ENCODE results near the gene CYBA. TPM values are rescaled to one million over a fixed set of nuclear protein-coding genes. Genes with fewer than 3 reads are reported as not detected.

The CYBA gene
- 0.73 TPM in 1 of 2 replicates, not detected in the other for polyA plus RNA-seq

DNA sequence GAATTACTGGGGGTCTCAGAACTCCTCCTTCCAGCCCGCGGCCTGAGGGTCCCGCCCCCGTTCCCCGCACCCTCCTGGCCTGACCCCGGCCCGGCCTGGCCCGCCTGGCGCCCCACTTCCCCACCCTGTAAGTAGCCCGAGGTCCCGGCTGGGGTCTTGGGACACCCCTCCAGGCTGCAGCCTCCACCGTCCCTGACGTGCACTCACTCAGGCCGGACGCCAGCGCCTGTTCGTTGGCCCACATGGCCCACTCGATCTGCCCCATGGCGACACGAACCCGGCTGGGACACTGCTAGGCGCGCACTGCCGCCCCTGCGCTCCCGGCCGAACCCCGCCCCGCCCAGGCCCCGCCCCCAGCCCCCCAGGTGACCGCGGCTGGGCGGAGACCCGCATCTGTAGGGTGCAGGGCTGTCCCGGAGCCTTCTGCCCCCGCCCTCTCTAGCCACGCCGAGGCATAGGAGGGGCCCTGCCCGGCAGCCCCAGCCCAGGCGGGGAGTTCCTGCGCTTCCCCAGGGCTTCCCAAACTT, at the start of gene CYBA:
TSS of gene CYBA (minus strand) at position 305 of the 527 bp plus-strand sequence. CDS start at position 265, 40 bp downstream.

DNA sequence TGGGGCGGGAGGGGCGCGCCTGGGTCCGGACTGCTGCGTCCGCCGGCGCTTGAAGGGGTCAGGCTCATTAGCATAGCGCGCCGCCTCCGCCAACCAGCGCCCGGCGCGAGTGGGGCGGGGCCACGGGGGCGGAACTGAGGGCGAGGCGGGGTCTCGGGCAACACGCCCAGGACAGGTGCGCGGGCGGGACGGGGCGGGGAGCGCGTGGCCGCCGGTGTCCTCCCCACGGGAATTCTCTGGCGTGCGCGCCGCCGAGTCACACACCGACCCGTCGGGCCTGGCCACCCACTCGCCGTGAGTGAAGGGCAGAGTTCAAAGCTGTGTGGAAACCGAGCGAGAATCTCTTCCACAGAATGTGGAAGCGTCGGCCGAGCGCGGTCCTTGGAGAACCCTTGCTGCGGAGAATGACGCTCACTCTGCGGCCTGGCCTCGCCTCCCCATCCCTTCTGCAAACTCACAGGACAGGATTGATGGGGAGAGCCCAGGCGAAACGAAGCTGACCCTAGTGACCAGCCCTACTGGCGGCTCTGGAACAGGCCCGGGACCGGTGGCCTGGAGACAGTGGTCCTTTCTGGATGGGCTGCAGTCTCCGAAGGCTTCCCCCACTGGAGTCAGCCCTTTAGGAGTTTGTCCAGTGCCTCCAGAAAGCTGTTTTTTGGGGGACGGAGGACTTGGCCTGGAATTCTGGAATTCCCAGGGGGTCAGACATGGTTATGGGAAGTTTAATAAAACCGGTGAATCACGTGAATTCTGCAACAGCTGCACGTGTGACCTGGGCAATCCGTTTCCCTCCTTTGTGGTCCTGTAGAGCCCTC, 35.8 kb upstream of the CYBA start, which contains the start of gene SNAI3:
TSS of gene SNAI3 (minus strand) at position 69 of the 815 bp plus-strand sequence. CDS start 101 bp downstream, outside the sequence.

DNA sequence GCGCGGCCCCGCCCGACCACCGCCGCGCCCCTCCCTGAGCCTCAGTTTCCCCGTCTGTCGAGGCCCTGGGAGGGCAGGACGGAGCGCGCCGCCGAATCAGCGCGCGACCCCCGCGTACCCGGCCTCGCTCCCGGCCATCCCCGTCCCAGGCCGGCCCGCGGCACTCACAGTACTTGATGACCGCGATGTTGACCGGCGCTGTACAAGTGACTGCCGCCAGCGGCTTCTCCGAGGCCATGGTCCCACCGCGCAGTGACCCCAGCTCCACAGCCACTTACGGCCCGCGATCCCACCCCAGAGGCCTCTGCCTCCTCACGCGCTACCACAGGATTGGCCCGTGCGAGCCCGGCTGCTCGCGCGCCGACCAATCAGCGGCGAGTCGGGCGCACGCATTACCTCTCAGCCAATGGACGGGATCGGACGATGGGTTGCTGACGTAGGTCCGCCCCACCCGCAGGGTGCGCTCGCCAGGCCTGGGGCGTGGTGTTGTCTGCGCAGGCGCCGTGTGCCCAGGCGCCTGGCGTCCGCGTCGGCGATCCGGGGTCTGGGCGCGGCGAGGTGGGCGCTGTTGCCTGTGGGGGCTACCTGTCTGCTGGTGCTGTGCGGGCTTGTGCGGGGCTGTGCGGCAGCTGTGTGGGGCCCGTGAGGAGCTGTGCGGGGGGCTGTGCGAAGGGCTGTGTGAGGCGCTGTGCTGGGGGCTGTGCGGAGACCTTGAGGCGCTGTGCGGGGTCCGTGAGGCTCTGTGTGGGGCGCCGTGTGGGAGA, 12.2 kb upstream of the CYBA start, which contains the start of gene MVD:
TSS of gene MVD (minus strand) at position 249 of the 764 bp plus-strand sequence. CDS start at position 238, 11 bp downstream.

DNA sequence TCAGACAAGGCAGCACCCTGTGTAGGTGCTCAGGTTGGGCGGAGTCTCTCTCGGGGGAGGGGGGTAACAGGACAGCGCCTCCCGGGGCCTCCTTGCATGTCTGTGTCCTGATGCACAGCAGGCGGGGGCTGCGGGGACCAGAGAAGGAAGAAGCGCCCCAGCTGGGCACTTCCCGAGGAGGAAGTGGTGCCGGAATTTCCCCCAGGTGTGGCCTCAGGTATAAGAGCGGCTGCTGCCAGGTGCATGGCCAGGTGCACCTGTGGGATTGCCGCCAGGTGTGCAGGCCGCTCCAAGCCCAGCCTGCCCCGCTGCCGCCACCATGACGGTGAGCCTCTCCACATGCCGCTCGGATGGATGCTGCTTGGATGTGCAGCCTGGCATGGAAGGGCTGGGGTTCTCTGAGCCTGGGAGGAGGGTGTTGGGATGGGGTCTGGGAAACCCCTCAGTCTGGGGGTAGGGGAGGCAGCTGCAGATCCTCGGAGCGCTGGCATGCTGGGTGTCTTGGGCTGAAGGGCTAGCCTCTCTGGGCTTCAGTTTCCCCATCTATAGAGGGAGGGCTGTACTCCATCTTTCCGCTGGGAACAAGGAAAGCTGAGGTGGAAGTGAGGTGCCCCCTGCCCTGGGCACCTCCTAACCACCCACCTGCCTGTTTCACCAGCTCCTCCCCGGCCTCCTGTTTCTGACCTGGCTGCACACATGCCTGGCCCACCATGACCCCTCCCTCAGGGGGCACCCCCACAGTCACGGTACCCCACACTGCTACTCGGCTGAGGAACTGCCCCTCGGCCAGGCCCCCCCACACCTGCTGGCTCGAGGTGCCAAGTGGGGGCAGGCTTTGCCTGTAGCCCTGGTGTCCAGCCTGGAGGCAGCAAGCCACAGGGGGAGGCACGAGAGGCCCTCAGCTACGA, 12.3 kb downstream of the CYBA start, which contains the start of gene IL17C:
TSS of gene IL17C (plus strand) at position 250 of the 908 bp plus-strand sequence. CDS start at position 320, 70 bp downstream.

Other genes starting within 250 kb of the CYBA start
- gene ZFPM1, start 197.8 kb downstream of the CYBA start, polyA plus RNA-seq, result 0.11 TPM in 1 of 2 replicates, not detected in the other
- 4.7 and 11.0 TPM in 2 replicates for gene ZC3H18, start 80.7 kb downstream of the CYBA start, polyA plus RNA-seq
- gene IL17C, start 12.5 kb downstream of the CYBA start, polyA plus RNA-seq, result not detected in 2 replicates
- 6.0 and 7.4 TPM in 2 replicates for gene MVD, start 12.0 kb upstream of the CYBA start, polyA plus RNA-seq
- not detected in 2 replicates for gene SNAI3, start 35.5 kb upstream of the CYBA start, polyA plus RNA-seq
- gene RNF166, start 55.4 kb upstream of the CYBA start, polyA plus RNA-seq, result 0.73 TPM in 1 of 2 replicates, not detected in the other
- gene CTU2, start 55.5 kb upstream of the CYBA start, polyA plus RNA-seq, result 1.3 TPM in 2 replicates
- gene PIEZO1, start 134.2 kb upstream of the CYBA start, polyA plus RNA-seq, result 0.66 and 0.71 TPM in 2 replicates
- 0.17 TPM in 1 of 2 replicates, not detected in the other for gene CDT1, start 152.7 kb upstream of the CYBA start, polyA plus RNA-seq
- gene APRT, start 160.9 kb upstream of the CYBA start, polyA plus RNA-seq, result 28.7 and 41.2 TPM in 2 replicates
- gene GALNS, start 205.9 kb upstream of the CYBA start, polyA plus RNA-seq, result 6.4 and 7.4 TPM in 2 replicates
- 97.9 and 106 TPM in 2 replicates for gene TRAPPC2L, start 206.1 kb upstream of the CYBA start, polyA plus RNA-seq
- not detected in 2 replicates for gene PABPN1L, start 215.6 kb upstream of the CYBA start, polyA plus RNA-seq